Calu3 (cell line): ENCODE results near the gene MGP. TPM values are rescaled to one million over a fixed set of nuclear protein-coding genes. Genes with fewer than 3 reads are reported as not detected.

ENCODE experiments used
- BruUV-seq: library from RNA; stranded (reverse); fragments of 400-500 nt; replicated peaks from 2 replicates; lab custom pipeline; 2021; lab: Mats Ljungman, UMichigan
- CTCF ChIA-PET: fragments of 300-600 bp; sonication (Branson Sonifier 250); formaldehyde crosslinking; loops from one replicate; lab custom pipeline; 2022; ENCODE audit warnings: antibody characterized with exemption; lab: Charles Lee
- DNase-seq: peaks from one replicate; pipeline ENCODE4 v3.0.0; 2022
- H3K27ac Mint-ChIP-seq: one replicate; pipeline ENCODE4 v1.8.0; 2022; ENCODE audit warnings: mixed read lengths; ENCODE audit not compliant: unreplicated experiment
- H3K27me3 Mint-ChIP-seq: one replicate; pipeline ENCODE4 v1.8.0; 2022; ENCODE audit warnings: mixed read lengths; ENCODE audit not compliant: unreplicated experiment
- H3K36me3 Mint-ChIP-seq: one replicate; pipeline ENCODE4 v1.8.0; 2022; ENCODE audit warnings: mild to moderate bottlenecking, moderate library complexity, mixed read lengths; ENCODE audit not compliant: insufficient read depth, unreplicated experiment
- H3K4me1 Mint-ChIP-seq: one replicate; pipeline ENCODE4 v1.8.0; 2022; ENCODE audit warnings: mild to moderate bottlenecking, low read depth, mixed read lengths; ENCODE audit not compliant: unreplicated experiment
- H3K4me3 Mint-ChIP-seq: one replicate; pipeline ENCODE4 v1.8.0; 2022; ENCODE audit warnings: mild to moderate bottlenecking, low read depth, moderate library complexity, mixed read lengths; ENCODE audit not compliant: unreplicated experiment
- H3K9me3 Mint-ChIP-seq: one replicate; pipeline ENCODE4 v1.8.0; 2022; ENCODE audit warnings: low read depth, mixed read lengths; ENCODE audit not compliant: unreplicated experiment
- intact Hi-C: fragments of 100-400 bp; cut with micrococcal nuclease; formaldehyde crosslinking; loops from one replicate; pipeline ENCODE4 v1.10.0; 2022; ENCODE audit not compliant: unreplicated experiment
- total RNA-seq: library from RNA; stranded (reverse); gene quantifications from 2 replicates; pipeline ENCODE4 v1.2.3, GENCODE V29; 2022
- TF ChIP-seq, protein P1 (sequence below): fragments of 200-600 bp; IDR thresholded peaks from one replicate; pipeline ENCODE4 v1.8.0; 2022; ENCODE audit warnings: antibody characterized with exemption; ENCODE audit not compliant: unreplicated experiment

MGP gene
- total RNA-seq, 1 experiment from 2014 or later = not detected

GRCh38 chr12:14904854-14905253 lies 19.2 kb upstream of the MGP start:
- TF ChIP-seq, protein P1, sequence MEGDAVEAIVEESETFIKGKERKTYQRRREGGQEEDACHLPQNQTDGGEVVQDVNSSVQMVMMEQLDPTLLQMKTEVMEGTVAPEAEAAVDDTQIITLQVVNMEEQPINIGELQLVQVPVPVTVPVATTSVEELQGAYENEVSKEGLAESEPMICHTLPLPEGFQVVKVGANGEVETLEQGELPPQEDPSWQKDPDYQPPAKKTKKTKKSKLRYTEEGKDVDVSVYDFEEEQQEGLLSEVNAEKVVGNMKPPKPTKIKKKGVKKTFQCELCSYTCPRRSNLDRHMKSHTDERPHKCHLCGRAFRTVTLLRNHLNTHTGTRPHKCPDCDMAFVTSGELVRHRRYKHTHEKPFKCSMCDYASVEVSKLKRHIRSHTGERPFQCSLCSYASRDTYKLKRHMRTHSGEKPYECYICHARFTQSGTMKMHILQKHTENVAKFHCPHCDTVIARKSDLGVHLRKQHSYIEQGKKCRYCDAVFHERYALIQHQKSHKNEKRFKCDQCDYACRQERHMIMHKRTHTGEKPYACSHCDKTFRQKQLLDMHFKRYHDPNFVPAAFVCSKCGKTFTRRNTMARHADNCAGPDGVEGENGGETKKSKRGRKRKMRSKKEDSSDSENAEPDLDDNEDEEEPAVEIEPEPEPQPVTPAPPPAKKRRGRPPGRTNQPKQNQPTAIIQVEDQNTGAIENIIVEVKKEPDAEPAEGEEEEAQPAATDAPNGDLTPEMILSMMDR = no peak
- intact Hi-C loops = no loop called here
- Mint-ChIP-seq H3K4me3 (no peak overlapping the region), H3K9me3 (peaks cover 6% of the 10 kb centered on the region), H3K36me3 (no peaks in the 10 kb centered on the region), H3K4me1 (peaks cover 22% of the 10 kb centered on the region), H3K27ac (peak overlapping the region; percentile 60), H3K27me3 (no peaks in the 10 kb centered on the region)
- CTCF ChIA-PET = no interaction called here
- no TSS peak for BruUV-seq
- DNase-seq = no peak

- Mint-ChIP-seq H3K36me3 (no peaks in the 10 kb centered on the region), H3K27ac (no peak overlapping the region), H3K4me1 (peaks cover 20% of the 10 kb centered on the region), H3K9me3 (peaks cover 6% of the 10 kb centered on the region), H3K27me3 (no peaks in the 10 kb centered on the region), H3K4me3 (no peak overlapping the region)
- TF ChIP-seq, protein P1 = no peak
- DNase-seq = no peak
- CTCF ChIA-PET = interaction anchor here (0.6 kb wide), 1 partner anchor 258 kb away, joined by 3 read pairs; no protein-coding TSS in a partner anchor
- no TSS peak for BruUV-seq
- intact Hi-C loops = no loop called here
Observed at GRCh38 chr12:14903386-14904098, 17.9 kb upstream of the MGP start.

DNA sequence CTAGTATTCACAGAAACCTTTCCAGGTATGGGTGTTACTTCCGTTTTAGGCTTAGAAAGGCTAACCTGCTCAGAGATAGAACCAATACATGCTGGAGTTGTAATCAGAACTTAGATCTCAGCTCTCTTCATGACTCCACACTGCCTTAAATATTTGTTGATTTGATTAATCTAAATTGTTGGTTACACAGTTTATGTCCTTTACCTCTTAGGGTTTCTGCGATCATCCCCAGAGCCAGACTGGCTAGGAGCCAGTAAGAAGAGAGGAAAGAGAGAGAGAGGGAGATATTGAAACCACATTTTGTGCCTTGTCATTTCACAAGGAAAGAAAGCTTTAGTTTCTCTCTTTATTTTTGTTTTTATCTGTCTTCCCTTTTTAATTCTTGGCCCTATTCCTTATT lies 16.8 kb upstream of the MGP start:
- Mint-ChIP-seq H3K4me3 (no peak overlapping the region), H3K9me3 (peaks cover 3% of the 10 kb centered on the region), H3K27me3 (no peaks in the 10 kb centered on the region), H3K4me1 (peaks cover 20% of the 10 kb centered on the region), H3K36me3 (no peaks in the 10 kb centered on the region), H3K27ac (no peak overlapping the region)
- BruUV-seq = no TSS peak
- intact Hi-C loops = no loop called here
- CTCF ChIA-PET = interaction anchor here (0.6 kb wide), 1 partner anchor 11 kb away, joined by 3 read pairs; no protein-coding TSS in a partner anchor
- TF ChIP-seq, protein P1 = no peak
- DNase-seq = no peak

DNA sequence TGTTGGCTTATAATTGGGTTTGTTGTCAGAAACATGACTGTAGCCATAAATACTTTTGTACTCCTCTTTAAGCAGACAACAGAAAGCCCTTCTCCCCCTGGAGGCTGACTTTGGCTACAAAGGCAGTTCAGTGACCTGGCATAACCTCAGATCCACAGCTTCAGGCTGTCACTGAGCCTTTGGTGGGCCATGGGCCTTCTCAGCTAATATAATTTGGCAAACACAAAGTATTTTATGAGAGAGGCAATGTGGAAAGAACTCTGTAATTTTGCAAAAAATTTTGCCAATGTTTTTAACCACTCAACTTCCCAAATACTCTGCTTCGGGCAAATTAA lies 15.5 kb upstream of the MGP start:
- H3K4me1 Mint-ChIP-seq = peaks cover 20% of the 10 kb centered on the region
- no peak overlapping the region for H3K27ac Mint-ChIP-seq
- H3K4me3 Mint-ChIP-seq = no peak overlapping the region
- TF ChIP-seq, protein P1 = no peak
- no peaks in the 10 kb centered on the region for H3K27me3 Mint-ChIP-seq
- CTCF ChIA-PET = no interaction called here
- H3K9me3 Mint-ChIP-seq = peaks cover 3% of the 10 kb centered on the region
- intact Hi-C loops = no loop called here
- no peaks in the 10 kb centered on the region for H3K36me3 Mint-ChIP-seq
- no TSS peak for BruUV-seq
- no peak for DNase-seq
